GM19372 (cell line): ENCODE measurements around the gene IL10RA.
"Not testable (repeated sequence)": the region's sequence is repeated elsewhere in the genome, so short reads cannot be mapped to it uniquely, and the experiment has no call there.

ENCODE experiments used
- ATAC-seq: cut with Tn5 transposase; IDR thresholded peaks from one replicate; pipeline ENCODE4 v1.9.1; 2021; ENCODE audit warnings: mild to moderate bottlenecking, low read depth, moderate library complexity; ENCODE audit not compliant: unreplicated experiment

The IL10RA gene

GRCh38 chr11:117985953-117986887 is at the start of gene IL10RA:
TSS of gene IL10RA (plus strand) at chr11:117986394. CDS start at chr11:117986468, 74 bp downstream.
- peak; percentile 79 for ATAC-seq

GRCh38 chr11:117936973-117937372 is 49.2 kb upstream of the IL10RA start:
- ATAC-seq = no peak

- ATAC-seq = no peak
Measured at GRCh38 chr11:117940736-117941135, 45.5 kb upstream of the IL10RA start.

GRCh38 chr11:117941163-117941707 is 45.0 kb upstream of the IL10RA start:
- ATAC-seq = no peak

GRCh38 chr11:117941976-117942654 is 44.1 kb upstream of the IL10RA start:
- ATAC-seq = no peak

GRCh38 chr11:117944554-117944953 is 41.6 kb upstream of the IL10RA start:
- ATAC-seq = no peak

- ATAC-seq = no peak
Measured at GRCh38 chr11:117945047-117945810, 41.0 kb upstream of the IL10RA start.

GRCh38 chr11:117946156-117946841 is 39.9 kb upstream of the IL10RA start:
- no peak for ATAC-seq

GRCh38 chr11:117946842-117947526 is 39.2 kb upstream of the IL10RA start:
- ATAC-seq = no peak

- not testable (repeated sequence) for ATAC-seq
Measured at GRCh38 chr11:117947751-117948150, 38.4 kb upstream of the IL10RA start.

GRCh38 chr11:117948466-117948865 is 37.7 kb upstream of the IL10RA start:
- ATAC-seq = not testable (repeated sequence)

- no peak for ATAC-seq
Measured at GRCh38 chr11:117949062-117949461, 37.1 kb upstream of the IL10RA start.

- no peak for ATAC-seq
Measured at GRCh38 chr11:117950301-117950700, 35.9 kb upstream of the IL10RA start.

GRCh38 chr11:117950993-117951961 is 34.9 kb upstream of the IL10RA start:
- no peak for ATAC-seq

- no peak for ATAC-seq
Measured at GRCh38 chr11:117953024-117953671, 33.0 kb upstream of the IL10RA start.

GRCh38 chr11:117958949-117959348 is 27.2 kb upstream of the IL10RA start:
- no peak for ATAC-seq

- ATAC-seq = no peak
Measured at GRCh38 chr11:117959438-117960149, 26.6 kb upstream of the IL10RA start.
